GM10847 (cell line): ENCODE measurements around the gene SPATA45.

ENCODE experiments used
- POLR2A ChIP-seq: IDR thresholded peaks from 2 replicates; pipeline ENCODE4 v1.6.1; 2011; ENCODE audit not compliant: insufficient read length; ENCODE audit errors: extremely low read depth

SPATA45 gene

DNA sequence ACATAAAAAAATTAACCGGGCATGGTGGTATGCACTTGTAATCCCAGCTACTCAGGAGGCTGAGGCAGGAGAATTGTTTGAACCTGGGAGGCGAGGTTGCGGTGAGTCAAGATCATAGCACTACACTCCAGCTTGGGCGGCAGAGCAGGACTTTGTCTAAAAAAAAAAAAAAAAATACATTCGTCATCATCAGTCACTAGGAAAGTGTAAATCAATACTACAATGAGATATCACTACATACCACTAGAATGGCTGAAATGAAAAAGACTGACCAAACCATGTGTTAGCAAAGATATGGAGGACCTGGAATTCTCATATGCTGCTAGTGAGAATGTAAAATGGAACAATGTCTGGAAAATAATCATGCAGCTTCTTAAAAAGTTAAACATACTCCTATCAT is 9.3 kb downstream of the SPATA45 start:
- no peak for TF ChIP-seq POLR2A

GRCh38 chr1:212828395-212828794 is 19.1 kb downstream of the SPATA45 start:
- no peak for TF ChIP-seq POLR2A

DNA sequence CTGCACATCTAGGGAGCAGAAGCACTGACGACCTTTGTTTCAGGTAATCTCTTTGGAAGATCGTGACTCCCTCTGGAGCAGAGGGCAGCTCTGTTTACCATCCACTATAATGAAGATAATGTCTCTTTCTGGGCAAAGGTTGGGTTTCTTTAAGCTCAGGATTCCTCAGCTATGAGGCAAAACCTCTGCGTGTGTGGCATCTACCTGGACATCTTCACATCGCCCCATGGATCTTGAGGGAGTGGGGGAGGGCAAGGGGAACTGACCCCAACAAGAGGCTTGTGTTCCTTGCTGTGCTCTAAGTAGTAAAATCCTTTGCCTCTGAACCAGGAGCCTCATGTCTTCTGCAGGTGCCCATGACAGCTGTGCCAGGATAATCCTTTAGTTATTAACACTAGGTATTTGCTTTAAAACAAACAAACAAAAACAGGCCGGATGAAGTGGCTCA is 19.6 kb downstream of the SPATA45 start:
- no peak for TF ChIP-seq POLR2A

DNA sequence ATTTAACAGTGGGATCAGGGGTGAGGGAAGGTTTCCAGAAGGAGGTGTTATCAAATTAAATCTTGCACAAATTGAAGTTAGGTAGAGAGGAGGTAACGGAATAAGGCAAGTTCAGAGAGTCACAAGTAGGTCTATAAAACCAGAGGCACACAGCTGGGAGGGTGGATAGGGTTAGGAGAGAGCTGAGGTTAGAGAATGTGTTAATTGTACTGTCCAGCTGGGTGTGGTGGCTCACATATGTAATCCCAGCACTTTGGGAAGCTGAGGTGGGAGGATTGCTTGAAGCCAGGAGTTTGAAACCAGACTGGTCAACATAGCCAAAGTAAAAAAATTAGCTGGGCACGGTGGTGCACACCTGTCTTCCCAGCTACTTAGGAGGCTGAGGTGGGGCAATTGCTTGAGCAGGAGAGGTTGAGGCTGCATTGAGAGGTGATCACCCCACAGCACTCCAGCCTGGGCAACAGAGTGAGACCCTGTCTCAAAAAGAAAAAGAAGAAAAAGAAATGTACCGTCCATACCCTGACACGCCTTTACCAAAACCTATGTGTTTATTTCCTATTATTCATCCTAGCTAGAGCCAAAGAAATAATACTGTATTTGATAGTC is 20.2 kb downstream of the SPATA45 start:
- TF ChIP-seq POLR2A = no peak

DNA sequence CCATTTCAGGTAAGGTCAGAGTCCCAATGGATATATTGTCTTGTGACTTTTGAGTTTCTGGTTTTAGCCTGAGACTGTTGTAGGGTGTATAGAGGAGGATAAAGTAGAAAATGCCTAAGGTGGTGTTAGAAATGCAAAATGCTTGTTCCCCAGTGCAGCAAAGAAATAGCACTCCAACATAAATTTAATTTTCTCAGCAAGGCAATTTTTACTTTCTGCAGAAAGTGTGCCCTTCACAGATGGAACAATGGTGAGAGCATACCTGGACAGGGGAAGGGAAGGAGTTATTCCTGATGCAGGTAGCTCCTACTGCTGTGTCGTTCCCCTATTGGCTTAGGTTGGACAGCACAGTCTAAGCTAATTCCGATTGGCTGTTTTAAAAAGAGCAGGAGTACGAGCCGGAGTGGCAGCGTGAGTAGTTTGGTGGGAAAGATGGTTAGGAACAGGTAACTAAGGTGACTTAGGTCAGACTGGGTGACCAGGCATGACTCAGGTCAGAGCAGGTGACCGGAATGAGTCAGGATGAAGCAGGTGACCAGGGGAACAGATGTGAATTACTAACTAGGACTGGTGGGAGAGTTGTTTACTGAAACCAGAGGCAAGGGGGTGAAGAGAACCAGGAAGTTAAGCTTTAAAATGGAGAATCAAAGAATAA is 21.5 kb downstream of the SPATA45 start:
- TF ChIP-seq POLR2A = no peak

- no peak for TF ChIP-seq POLR2A
These were observed 23.2 kb downstream of the SPATA45 start for GRCh38 chr1:212824201-212824600.

GRCh38 chr1:212822956-212823355 is 24.5 kb downstream of the SPATA45 start:
- no peak for TF ChIP-seq POLR2A

DNA sequence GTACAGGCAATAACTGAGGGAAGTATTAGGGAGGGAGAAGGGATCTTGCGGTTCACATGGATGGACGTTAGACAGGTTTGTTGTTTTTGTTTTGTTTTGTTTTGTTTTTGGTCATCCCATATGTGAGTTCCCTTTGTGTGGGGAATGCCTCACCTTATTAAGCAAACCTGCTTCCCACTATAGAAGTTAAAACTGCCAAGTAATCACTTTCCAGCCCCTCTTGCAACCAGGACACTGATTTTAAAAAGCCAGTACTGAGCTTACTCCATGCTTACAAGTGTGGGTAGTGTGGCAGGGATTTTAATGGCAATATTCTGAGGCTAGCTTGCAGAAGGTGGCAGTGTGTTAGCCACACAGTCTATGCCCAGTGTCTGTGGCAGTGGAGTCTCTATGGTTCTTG is 26.5 kb downstream of the SPATA45 start:
- TF ChIP-seq POLR2A = no peak

DNA sequence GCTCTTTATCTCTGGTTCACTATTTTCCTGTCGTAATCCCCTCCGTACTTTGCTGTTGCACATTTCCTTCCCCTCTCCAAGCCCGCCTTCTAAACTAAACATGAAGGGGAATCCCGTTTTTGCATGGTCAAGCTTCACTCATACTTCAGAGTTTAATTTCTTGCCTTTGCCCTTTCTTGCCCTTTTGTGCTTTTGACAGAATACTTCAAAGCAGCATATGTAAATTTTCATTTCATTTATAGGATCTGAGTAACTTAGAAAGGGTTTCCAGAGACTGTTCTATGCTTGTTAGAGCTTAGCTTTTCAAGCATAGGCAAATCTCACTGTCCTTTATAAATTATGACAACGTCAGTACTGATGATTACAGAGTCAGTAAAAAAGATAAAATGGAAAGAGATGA is 27.7 kb downstream of the SPATA45 start:
- no peak for TF ChIP-seq POLR2A

- TF ChIP-seq POLR2A = no peak
These were observed 30.7 kb downstream of the SPATA45 start for GRCh38 chr1:212816567-212817278.

- TF ChIP-seq POLR2A = no peak
These were observed 32.7 kb downstream of the SPATA45 start for GRCh38 chr1:212814537-212815334.

DNA sequence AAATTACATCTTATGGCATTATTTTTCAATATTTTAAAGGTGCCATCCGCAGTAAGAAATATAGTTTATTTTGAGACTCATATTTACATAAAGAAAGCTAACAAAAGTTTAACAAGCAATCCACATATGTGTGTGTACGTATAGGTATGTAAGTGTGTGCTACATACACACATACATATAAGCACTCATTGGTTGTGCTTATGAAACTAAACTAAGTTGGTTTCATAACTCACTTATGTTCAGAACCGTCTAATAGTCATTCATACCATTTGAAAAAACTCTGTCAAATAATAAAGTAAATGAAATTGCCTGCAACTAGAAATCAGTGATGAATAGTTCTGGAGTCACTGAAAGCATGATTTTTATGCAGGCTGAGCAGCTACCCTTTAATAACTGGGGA is 41.7 kb downstream of the SPATA45 start:
- TF ChIP-seq POLR2A = no peak

DNA sequence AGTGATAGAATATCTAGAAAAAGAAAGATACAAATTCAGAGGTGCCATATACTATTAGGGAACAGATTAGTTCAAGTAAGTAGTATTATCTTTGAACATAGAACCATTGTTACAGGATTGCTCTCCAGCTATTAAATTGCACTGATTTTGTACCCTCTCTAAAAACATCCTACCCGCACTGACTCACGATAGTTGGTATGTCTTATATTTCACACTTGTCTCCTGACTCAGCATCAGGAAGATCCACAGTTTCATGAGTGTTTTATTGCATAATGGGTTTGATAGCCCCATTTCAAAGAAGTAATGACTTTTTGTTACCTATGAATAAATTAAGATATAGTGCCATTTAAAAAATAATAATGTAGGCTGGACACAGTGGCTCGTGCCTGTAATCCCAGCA is 49.8 kb downstream of the SPATA45 start:
- TF ChIP-seq POLR2A = no peak

GRCh38 chr1:212794561-212795014 is 52.9 kb downstream of the SPATA45 start:
- TF ChIP-seq POLR2A = no peak

DNA sequence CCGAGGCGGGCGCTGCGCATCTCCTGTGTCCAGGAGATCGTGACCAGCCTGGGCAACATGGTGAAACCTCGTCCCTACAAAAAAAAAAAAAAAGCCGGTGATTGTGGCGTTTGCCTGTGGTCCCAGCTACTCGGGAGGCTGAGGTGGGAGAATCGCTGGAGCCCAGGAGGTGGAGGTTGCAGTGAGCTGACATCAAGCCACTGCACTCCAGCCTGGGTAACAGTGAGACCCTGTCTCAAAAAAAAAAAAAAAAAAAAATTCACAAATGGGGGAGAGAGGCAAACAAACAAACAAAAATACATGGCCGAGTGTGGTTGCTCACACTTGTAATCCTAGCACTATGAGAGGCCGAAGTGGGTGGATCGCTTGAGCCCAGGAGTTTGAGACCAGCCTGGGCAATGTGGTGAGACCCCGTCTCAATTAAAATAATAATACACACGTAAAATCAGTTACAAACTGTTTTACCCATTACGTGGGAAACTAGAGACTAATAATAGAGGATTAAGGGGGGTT is 55.0 kb downstream of the SPATA45 start:
- no peak for TF ChIP-seq POLR2A

DNA sequence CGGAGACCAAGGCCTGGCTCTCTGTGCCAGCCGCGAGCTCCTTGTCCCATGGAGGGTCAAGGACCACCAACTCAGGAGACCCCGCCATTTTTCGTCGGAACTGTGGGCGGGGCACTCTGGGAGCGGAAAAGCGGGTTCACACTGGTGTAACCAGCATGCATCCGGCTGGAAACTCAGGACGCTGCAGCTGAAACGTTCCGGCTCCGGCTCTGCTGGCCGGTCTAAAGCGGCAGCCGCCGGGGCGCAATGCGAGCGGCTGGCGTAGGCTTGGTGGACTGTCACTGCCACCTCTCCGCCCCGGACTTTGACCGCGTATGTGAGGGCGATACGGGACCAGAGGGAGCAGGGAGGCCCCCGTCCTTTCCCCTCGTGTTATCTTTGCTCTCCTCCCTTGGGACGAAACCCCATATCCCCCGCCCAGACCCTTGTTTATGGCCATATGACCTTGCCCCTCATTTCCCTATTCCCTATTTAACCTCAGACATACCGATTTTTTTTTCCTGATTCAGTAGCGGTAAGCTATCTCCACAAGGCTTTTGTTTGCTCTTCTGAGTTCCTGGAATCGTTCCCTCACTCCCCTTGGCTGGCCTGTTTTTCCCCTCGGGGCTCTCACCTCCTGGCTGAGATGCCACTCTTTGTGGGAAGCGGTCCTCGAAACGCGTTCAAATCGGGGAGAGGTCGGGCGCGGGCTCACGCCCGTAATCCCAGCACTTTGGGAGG is 55.6 kb downstream of the SPATA45 start, which contains the start of the genes NSL1 and TATDN3:
Gene NSL1 (minus strand): TSS at position 102 of the 720 bp plus-strand sequence. CDS start 14 bp downstream, at position 88.
Gene TATDN3 (plus strand): TSS at position 219 of the 720 bp plus-strand sequence. CDS start 28 bp downstream, at position 247.
- peak; percentile 94 for TF ChIP-seq POLR2A
